Measurements from ENCODE around the gene WDPCP. TPM values are rescaled to one million over a fixed set of nuclear protein-coding genes. Genes with fewer than 3 reads are reported as not detected.
"Not testable (repeated sequence)": the region's sequence is repeated elsewhere in the genome, so short reads cannot be mapped to it uniquely, and the experiment has no call there.

WDPCP gene
- total RNA-seq, 4 donors from 2014 or later, result 7.1 to 19.9 (median 9.6) TPM

- WGBS, 2 donors (ENCODE audit: low coverage in 1 of 2), result 80 to 100% methylated on average over 1 of the region's 1 CpG
- no peak for ATAC-seq
- TF ChIP-seq CTCF (IDR thresholded peaks at IDR 0.05) (no peak), EP300 (IDR thresholded peaks at IDR 0.05) (no peak), POLR2AphosphoS5 (IDR thresholded peaks at IDR 0.05) (no peak), POLR2A (IDR thresholded peaks at IDR 0.05) (no peak)
Measured at GRCh38 chr2:63582873-63583272, 5.4 kb downstream of the WDPCP start.

GRCh38 chr2:63581298-63581961, 6.8 kb downstream of the WDPCP start:
- H3K4me3 ChIP-seq, result no peak overlapping the region
- no peaks in the 10 kb centered on the region for H3K27me3 ChIP-seq
- H3K36me3 ChIP-seq, result no peaks in the 10 kb centered on the region
- TF ChIP-seq POLR2AphosphoS5 (IDR thresholded peaks at IDR 0.05) (peak; percentile 70), EP300 (IDR thresholded peaks at IDR 0.05) (no peak)
- peak overlapping the region in 3 of 4 donors; percentile 18 to 52 (median 52) for H3K27ac ChIP-seq
- peaks cover 0 to 11% (median 0%) of the 10 kb centered on the region in 3 donors for H3K4me1 ChIP-seq
- peak; percentile 53 for ATAC-seq
- 41 to 43% methylated on average over 5 of the region's 5 CpGs for WGBS, 2 donors (ENCODE audit: low coverage in 1 of 2)
- no peaks in the 10 kb centered on the region for H3K9me3 ChIP-seq

More at GRCh38 chr2:63582873-63583272, 5.4 kb downstream of the WDPCP start:
- Histone ChIP-seq H3K4me1 (peaks cover 0 to 22% (median 0%) of the 10 kb centered on the region in 3 donors), H3K9me3 (no peaks in the 10 kb centered on the region), H3K36me3 (no peaks in the 10 kb centered on the region), H3K4me3 (no peak overlapping the region), H3K27me3 (no peaks in the 10 kb centered on the region), H3K27ac (no peak overlapping the region)

GRCh38 chr2:63580651-63581297, 7.5 kb downstream of the WDPCP start:
- no peak for ATAC-seq

GRCh38 chr2:63578767-63579166, 9.5 kb downstream of the WDPCP start:
- no peak for TF ChIP-seq POLR2AphosphoS5 (IDR thresholded peaks at IDR 0.05)
- no peak for TF ChIP-seq EP300 (IDR thresholded peaks at IDR 0.05)
- no peak for TF ChIP-seq POLR2A (IDR thresholded peaks at IDR 0.05)
- no peak for TF ChIP-seq CTCF (IDR thresholded peaks at IDR 0.05)
- no peak overlapping the region for H3K4me3 ChIP-seq
- WGBS, 2 donors (ENCODE audit: low coverage in 1 of 2), result 96 to 97% methylated on average over 2 to 3 of the region's 3 CpGs
- ATAC-seq, result no peak
- H3K27ac ChIP-seq, result no peak overlapping the region
- no peaks in the 10 kb centered on the region for H3K27me3 ChIP-seq
- H3K9me3 ChIP-seq, result no peaks in the 10 kb centered on the region
- no peaks in the 10 kb centered on the region for H3K36me3 ChIP-seq
- H3K4me1 ChIP-seq, result peaks cover 0 to 11% (median 0%) of the 10 kb centered on the region in 3 donors

More at GRCh38 chr2:63580651-63581297, 7.5 kb downstream of the WDPCP start:
- H3K27ac ChIP-seq, result peak overlapping the region in 3 of 4 donors; percentile 18 to 52 (median 52)
- H3K27me3 ChIP-seq, result no peaks in the 10 kb centered on the region
- H3K9me3 ChIP-seq, result no peaks in the 10 kb centered on the region
- WGBS, 2 donors (ENCODE audit: low coverage in 1 of 2), result 49 to 59% methylated on average over 4 of the region's 4 CpGs
- H3K4me1 ChIP-seq, result peaks cover 0 to 11% (median 0%) of the 10 kb centered on the region in 3 donors
- TF ChIP-seq CTCF (IDR thresholded peaks at IDR 0.05) (no peak), POLR2AphosphoS5 (IDR thresholded peaks at IDR 0.05) (no peak), EP300 (IDR thresholded peaks at IDR 0.05) (no peak), POLR2A (IDR thresholded peaks at IDR 0.05) (no peak)
- H3K4me3 ChIP-seq, result no peak overlapping the region
- no peaks in the 10 kb centered on the region for H3K36me3 ChIP-seq

- Histone ChIP-seq H3K27me3 (no peaks in the 10 kb centered on the region), H3K36me3 (no peaks in the 10 kb centered on the region), H3K27ac (no peak overlapping the region), H3K4me1 (peaks cover 0 to 7% (median 0%) of the 10 kb centered on the region in 3 donors), H3K9me3 (no peaks in the 10 kb centered on the region), H3K4me3 (no peak overlapping the region)
- no peak for ATAC-seq
- no peak for TF ChIP-seq EP300 (IDR thresholded peaks at IDR 0.05)
- no peak for TF ChIP-seq CTCF (IDR thresholded peaks at IDR 0.05)
- no peak for TF ChIP-seq POLR2A (IDR thresholded peaks at IDR 0.05)
- no peak for TF ChIP-seq POLR2AphosphoS5 (IDR thresholded peaks at IDR 0.05)
Measured at GRCh38 chr2:63576546-63576945, 11.7 kb downstream of the WDPCP start.

- not testable (repeated sequence) for H3K9me3 ChIP-seq, H3K4me1 ChIP-seq, H3K27me3 ChIP-seq, ATAC-seq, H3K36me3 ChIP-seq, H3K27ac ChIP-seq, H3K4me3 ChIP-seq
- 94 to 97% methylated on average over 6 to 11 of the region's 13 CpGs for WGBS, 2 donors (ENCODE audit: low coverage in 1 of 2)
Measured at GRCh38 chr2:63573726-63574345, 14.4 kb downstream of the WDPCP start.

- WGBS, 2 donors (ENCODE audit: low coverage in 1 of 2), result 98 to 100% methylated on average over 2 to 3 of the region's 3 CpGs
- ATAC-seq, H3K9me3 ChIP-seq, H3K4me1 ChIP-seq, H3K4me3 ChIP-seq, H3K27me3 ChIP-seq, H3K27ac ChIP-seq, H3K36me3 ChIP-seq: not testable (repeated sequence)
Measured at GRCh38 chr2:63573026-63573425, 15.3 kb downstream of the WDPCP start.

Data from gastroesophageal sphincter (tissue), 4 donors.